Metanephros (tissue), 2 donors: Measurements from ENCODE around the gene UCHL5. TPM values are rescaled to one million over a fixed set of nuclear protein-coding genes. Genes with fewer than 3 reads are reported as not detected.

Experiments
- small RNA-seq: library from RNA; depleted of rRNA; stranded (forward); fragments of <200 nt; gene quantifications from one replicate; pipeline ENCODE3, GENCODE V24; 2014; ENCODE audit warnings: low replicate concordance
- total RNA-seq: library from RNA; depleted of rRNA; stranded (reverse); fragments of >200 nt; gene quantifications from one replicate; pipeline ENCODE4 v1.2.3, GENCODE V29; 2014

Gene UCHL5
- total RNA-seq = 25.0 TPM

GRCh38 chr1:193059282-193060114, at the start of gene UCHL5, which contains the start of gene RO60:
TSS of gene UCHL5 (minus strand) at chr1:193059360. CDS start at chr1:193059260, 100 bp downstream.
TSS of gene RO60 (plus strand) at chr1:193059612. CDS start at chr1:193069055, 9,443 bp downstream.

GRCh38 chr1:193104907-193105820, 46.0 kb upstream of the UCHL5 start, which contains the start of gene GLRX2:
TSS of gene GLRX2 (minus strand) at chr1:193105414. CDS start at chr1:193105382, 32 bp downstream.

Small RNAs within 50 kb of the gene (small RNA-seq; reads per million reads assigned to genes)
- not detected for gene SCARNA18B

Other genes starting within 250 kb of the UCHL5 start
- gene RO60, start 252 bp upstream of the UCHL5 start, total RNA-seq = 184 TPM
- gene GLRX2, start 46.1 kb upstream of the UCHL5 start, total RNA-seq = 7.8 TPM
- 34.9 TPM for gene CDC73, start 62.7 kb upstream of the UCHL5 start, total RNA-seq
- 8.8 TPM for gene B3GALT2, start 127.3 kb upstream of the UCHL5 start, total RNA-seq